ENCODE results near the gene ING4.
A peak's percentile ranks its signal among the peaks of the same experiment; 100 is the strongest.

Gene ING4

DNA sequence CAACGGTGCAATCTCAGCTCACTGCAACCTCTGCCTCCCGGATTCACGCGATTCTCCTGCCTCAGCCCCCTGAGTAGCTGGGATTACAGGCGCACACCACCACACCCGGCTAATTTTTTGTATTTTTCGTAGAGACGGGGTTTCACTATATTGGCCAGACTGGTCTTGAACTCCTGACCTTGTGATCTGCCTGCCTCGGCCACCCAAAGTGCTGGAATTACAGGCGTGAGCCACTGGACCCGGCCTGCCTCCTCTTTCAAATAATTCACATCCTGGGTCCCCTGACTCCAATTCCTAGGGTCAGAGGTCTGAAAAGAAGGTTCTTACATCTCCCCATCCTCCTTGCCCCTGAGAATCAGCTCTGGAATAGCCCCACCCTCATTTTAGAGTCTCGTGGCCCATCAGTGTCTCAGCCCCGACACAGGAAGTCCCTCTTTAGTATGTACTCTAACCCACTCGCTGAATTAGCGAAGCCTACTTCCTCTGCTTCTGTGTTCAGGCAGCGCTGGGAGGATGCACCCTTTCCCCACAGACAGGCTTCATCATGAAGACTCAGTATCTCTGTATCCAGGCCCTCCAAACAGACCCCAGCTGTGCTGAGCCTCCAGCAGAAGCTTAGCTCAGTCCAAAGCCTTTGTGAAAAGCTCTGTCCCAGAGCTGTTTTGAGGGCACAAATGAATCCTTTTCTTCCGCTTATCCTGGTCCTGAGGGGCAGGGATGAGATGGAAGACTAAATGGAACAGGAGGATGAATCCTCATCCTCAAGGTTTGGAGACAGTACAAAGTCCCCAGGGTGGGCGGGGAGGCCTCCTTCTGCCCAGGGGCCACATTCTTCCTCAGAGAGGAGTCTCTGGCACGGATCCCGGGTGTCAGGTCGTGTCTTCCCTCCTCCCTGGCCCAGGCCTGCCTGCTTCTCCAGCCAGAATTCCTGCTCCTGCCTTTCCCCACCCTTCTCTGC lies 30.6 kb downstream of the ING4 start:
- peak; percentile 47 for DNase-seq

- no peak for DNase-seq
Observed at GRCh38 chr12:6631549-6631961, 31.4 kb downstream of the ING4 start.

DNA sequence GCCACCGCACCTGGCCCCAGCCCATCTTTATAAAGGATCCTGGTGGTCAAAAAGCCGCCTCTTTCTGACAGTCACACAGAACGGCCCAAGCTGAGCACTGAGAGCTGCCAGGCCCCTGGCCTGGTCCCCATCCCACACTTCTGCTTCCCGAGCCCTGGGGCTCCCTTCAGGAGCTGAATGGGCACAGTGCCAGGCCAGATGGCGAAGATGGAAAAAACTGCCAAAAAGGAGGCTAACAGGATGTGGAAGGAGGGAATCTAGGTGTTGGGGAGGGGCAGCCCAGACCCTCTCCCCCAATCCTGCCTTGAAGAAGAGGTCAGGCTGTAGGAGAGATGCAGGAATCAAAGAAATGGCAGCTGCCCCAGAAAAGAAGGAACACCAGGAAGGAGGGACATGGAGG lies 32.2 kb downstream of the ING4 start:
- DNase-seq: no peak

DNA sequence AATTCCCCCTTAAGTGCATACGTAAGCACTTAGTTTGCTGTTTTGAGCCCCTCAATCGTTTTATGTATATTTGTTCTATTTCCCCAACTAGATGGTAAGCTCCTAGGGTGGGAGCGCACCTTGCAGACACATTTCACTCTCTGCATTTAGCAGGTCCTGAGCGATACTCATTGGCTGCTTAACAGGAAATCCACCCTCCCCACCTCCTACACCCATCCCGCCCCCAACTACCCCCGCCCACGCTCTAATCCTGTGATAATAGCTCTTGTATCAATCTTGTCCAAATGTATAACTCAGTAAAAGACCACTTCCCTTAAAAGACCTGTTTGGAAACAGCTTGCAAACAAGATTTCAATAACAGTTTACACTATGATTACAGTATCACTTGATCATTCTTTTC lies 35.3 kb downstream of the ING4 start:
- DNase-seq: no peak

DNA sequence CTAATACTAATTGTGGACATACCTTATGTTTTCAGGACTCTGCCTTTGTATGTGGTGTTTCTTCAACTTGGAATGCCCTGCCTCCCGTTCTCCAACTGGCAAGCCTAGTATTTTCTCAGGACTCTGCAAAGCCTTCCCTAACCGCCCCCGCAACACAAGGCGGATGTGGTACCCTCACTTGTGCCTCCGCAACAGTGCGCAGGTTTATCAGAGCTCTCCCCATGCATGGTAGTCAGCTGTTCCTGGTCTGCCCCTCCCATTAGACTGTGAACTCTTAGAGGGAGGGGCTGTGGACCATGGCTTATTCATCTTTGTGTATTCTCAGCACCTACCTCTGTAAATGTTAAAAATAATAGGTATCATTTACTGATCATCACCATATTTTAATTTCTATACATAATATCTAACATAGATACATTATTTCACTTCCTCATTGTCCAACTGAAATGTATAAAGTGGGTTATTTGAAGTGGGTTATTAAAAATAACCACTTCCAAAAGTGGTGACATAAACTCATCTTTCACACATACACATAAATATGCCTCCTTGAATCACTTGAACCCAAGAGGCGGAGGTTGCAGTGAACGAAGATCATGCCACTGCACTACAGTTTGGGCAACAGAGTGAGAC lies 36.1 kb downstream of the ING4 start:
- no peak for DNase-seq

- DNase-seq: no peak
Observed at GRCh38 chr12:6620885-6621274, 42.0 kb downstream of the ING4 start.

GRCh38 chr12:6620137-6620884 lies 42.6 kb downstream of the ING4 start:
- DNase-seq: peak; percentile 66

GRCh38 chr12:6618483-6619225 lies 44.3 kb downstream of the ING4 start:
- DNase-seq: no peak

GRCh38 chr12:6615802-6616201 lies 47.1 kb downstream of the ING4 start:
- DNase-seq: no peak

DNA sequence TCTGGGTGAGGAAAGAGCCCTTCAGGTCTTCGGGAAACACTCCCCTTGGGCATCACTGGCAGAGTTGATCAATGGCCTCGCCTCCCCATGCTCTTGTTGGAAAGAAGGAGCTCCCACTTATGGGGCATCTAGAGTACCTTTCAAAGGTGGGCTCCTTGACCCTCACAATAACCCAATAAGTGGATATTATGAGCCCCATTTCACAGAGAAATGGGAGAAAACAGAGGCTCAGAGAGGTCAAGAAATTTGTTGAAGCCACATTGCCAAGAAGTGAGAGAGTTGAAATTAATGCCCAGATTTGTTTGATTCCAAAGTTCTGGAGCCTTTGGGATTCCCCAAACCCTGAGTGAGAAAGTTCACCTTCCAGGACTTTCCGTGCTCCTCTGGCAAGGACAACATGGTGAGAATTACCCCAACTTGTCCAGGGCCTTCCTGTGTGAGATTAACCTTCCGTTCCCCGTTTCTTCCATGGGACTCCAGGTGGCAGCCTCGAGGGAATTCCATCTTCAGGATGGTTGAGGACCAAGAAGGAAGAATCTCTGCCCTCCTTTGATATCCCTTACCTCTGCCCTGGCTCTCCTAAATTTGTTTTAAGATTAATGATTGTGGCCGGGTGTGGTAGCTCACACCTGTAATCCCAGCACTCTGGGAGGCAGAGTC lies 48.3 kb downstream of the ING4 start:
- no peak for DNase-seq

DNA sequence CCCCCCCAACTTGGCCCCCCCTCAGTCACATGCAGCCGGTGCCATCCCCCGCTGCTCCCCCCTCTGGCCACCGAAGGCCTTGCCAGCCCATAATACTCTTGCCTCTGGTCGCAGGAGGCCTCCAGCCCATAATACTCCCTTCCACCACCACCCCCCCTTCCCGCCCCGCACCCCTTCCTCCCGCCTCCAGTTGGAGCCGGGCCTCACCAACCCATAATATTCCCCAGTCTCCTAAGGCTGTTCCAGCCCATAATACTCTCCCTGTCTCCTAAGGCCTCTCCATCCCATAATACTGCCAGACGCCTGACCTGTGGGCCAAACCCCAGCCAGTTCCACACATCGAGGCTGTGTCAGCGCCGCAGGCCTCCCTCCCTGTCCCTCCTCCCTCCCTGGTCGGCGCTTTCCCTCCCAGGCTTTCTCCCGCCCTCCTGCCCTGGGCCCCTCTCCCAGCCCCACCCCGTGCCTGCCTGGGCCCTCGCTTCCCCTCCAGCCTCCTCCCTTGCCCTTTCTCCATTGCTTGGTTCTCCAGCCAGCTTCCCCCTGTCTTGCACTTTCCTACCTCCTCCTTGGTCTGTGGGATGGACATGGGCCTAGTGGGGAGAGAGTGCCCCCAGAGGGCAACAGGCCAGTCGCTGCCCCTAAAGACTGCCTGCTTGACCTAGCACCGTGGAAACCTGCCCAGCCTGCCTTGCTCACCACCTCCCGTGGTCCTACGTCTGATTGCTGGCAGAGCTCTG lies 49.0 kb downstream of the ING4 start:
- DNase-seq: no peak

GRCh38 chr12:6613015-6613775 lies 49.7 kb downstream of the ING4 start:
- DNase-seq: no peak

DNA sequence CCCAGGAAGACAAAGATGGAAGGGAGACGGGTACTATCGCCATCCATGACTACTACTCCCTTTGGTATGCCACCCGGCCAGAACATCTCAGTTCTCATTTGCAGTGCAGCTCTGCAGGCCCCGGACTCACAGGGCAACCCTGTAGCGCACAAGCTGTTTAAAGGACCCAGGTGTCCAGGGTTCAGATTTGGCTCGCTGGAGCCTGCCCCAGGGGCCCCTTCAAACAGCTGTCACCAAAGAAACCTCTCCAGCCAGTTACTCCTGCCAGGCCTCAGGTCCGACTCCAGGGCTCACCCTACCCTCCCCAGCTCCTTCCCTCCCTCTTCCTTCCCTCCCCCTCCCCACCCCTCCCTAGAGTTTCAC lies 50.3 kb downstream of the ING4 start:
- no peak for DNase-seq

GRCh38 chr12:6612247-6612646 lies 50.7 kb downstream of the ING4 start:
- DNase-seq: no peak

DNA sequence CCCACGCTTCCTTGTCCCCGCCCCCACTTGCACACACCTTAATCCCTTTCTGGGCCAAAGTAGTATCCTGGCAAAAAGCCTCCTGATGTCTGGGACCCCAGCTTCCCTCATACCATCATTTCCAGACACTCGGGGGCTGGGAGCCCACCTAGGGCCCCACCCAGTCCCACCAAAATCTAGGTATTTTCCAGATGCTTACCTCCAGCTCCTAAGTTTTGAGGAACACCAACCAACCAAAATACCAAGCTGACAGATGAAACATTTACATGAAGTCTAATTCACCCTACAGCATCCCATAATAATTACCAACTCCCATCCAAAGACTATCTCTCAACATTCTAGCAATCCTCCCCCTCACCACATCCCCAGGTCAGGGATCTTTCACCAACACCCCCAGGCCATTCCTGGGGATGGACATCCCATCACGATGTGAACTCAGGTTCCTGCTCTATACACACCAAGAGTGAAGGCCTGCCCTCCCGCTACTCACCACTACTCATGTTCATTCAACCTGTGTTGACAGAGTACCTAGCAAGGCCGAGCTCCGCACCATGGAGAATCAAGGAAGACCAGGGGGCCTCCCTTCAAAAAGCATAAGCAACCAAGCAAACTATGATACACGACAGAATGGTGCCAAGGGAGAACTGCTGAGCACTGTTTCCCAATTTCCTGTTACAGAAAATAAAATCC lies 54.2 kb downstream of the ING4 start:
- no peak for DNase-seq

- peak; percentile 64 for DNase-seq
Observed at GRCh38 chr12:6607751-6608591, 54.9 kb downstream of the ING4 start.

DNA sequence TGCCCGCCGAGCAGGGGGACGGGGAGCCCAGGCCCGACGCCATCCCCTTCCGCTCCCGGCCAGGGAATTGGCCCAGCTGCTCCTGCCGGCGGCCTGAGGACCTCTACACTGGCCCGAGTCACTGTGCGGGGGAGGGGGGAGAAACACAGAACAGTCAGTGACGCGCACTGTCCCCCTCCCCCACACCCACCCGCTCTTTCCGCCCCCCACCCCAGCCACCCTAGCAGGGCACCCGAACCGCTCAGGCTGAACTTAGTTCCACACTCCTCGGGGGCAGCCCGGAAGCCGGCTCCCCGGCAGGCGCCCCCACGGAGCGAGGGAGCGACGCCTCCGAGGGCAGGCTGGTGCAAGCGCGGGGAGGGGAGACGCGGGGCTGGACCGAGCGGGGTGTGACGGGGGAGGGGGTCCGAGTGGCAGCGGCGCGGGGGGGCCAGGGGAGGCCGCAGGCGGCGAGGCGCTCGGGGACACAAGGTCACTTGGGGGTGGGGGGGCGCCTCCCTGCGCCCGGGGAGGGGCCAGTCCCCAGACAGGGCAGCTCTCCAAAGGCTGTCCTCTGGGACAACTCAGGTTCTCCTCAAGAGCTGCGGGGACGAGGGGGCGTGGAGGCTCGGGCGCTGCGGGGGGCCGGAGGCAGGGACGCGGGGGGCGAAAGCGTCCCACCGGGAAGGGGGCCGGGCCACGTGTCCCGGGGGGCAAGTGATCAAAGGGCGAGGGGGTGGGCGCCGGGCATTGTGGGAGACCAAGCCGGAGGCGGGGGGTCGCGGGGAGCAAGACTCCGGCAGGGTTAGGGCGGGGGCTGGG lies 56.4 kb downstream of the ING4 start:
- peak; percentile 75 for DNase-seq

Data from stimulated activated CD4-positive, alpha-beta T cell treated with anti-CD3 and anti-CD28 coated beads, Interleukin-4, amount 100 ng/mL, for 1 hour (primary cell).